ENCODE measurements around the gene SLC44A5. TPM values are rescaled to one million over a fixed set of nuclear protein-coding genes. Genes with fewer than 3 reads are reported as not detected.

SLC44A5 gene
- total RNA-seq, 4 donors from 2014 or later: 0.11 to 2.0 (median 0.87) TPM

DNA sequence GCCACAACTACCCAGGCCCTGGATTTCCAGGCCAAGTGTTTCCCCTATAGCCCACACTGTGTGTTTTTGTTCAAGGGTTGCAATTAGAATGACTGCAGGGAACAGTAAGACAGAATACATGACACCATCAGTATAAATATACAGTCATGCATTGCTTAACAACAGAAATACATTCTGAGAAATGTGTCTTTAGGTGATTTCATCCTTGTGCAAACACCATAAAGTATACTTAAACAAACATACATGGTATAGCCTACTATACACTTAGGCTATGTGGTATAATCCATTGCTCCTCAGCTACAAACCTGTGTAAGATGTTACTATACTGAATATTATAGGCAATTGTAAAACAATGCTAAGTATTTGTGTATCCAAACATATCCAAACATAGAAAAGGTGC, 7.5 kb upstream of the SLC44A5 start:
- H3K27ac ChIP-seq: no peak overlapping the region
- H3K4me1 ChIP-seq: peaks cover 17 to 23% of the 10 kb centered on the region in 2 donors
- TF ChIP-seq, protein P1, sequence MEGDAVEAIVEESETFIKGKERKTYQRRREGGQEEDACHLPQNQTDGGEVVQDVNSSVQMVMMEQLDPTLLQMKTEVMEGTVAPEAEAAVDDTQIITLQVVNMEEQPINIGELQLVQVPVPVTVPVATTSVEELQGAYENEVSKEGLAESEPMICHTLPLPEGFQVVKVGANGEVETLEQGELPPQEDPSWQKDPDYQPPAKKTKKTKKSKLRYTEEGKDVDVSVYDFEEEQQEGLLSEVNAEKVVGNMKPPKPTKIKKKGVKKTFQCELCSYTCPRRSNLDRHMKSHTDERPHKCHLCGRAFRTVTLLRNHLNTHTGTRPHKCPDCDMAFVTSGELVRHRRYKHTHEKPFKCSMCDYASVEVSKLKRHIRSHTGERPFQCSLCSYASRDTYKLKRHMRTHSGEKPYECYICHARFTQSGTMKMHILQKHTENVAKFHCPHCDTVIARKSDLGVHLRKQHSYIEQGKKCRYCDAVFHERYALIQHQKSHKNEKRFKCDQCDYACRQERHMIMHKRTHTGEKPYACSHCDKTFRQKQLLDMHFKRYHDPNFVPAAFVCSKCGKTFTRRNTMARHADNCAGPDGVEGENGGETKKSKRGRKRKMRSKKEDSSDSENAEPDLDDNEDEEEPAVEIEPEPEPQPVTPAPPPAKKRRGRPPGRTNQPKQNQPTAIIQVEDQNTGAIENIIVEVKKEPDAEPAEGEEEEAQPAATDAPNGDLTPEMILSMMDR (IDR thresholded peaks at IDR 0.05): no peak
- TF ChIP-seq POLR2A (IDR thresholded peaks at IDR 0.05): no peak
- H3K9me3 ChIP-seq: no peaks in the 10 kb centered on the region
- DNase-seq: no peak
- H3K36me3 ChIP-seq: no peaks in the 10 kb centered on the region
- no peaks in the 10 kb centered on the region for H3K27me3 ChIP-seq
- no peak overlapping the region for H3K4me3 ChIP-seq (replicated peaks in 1 of 3)
- intact Hi-C loops (cut with DNase I): no loop called here

DNA sequence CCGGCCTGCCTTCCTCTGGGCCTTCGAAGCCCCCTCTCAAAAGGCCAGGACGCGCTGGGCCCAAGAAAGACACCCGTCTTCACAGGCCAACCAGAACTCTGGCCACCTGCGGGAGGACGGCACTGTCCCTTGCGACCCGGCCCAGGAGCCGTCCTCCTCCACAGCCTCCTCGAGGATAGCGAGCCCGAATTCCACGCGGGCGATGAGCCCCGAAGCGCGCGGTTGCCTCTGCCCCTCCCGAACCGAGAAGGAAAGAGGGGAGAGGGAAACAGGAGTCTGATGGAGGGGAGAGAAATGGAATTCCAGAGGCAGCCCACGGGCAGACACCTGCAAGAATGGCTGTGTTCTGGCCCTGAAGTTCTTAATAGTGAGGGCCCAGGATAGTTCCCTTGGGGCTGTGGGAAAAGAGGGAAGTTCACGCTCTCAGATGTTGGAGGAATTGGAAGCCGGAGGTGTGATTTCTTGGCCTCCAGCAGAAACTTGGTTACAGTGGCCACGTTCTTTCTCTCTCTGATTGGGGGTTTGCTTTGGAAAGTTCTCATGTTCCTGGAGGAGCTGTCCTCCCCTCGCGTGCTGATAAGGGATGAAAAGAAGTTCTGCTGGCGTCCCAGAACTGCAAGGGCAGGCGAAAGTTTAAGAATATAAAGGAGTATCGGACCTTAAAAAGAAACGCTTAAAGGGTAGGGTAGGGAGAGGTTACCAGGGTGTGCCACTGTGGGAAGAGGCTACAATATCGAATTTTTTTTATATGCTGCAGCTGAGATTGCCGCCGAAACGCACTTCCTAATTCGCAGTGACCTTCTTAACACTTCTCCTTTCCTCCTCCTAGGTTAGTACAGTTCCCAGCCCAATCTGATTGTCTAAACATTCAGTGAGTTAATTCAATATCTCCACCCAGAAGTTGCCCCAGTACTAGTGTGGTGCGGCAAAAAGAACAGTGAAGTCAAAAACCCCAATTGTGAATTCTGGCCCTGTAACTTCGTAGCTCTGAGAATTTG, 5.8 kb upstream of the SLC44A5 start:
- intact Hi-C loops (cut with DNase I): no loop called here
- H3K4me3 ChIP-seq (replicated peaks in 1 of 3): peak overlapping the region in 1 of 3 donors; percentile 23
- TF ChIP-seq POLR2A (IDR thresholded peaks at IDR 0.05): no peak
- TF ChIP-seq, protein P1 (IDR thresholded peaks at IDR 0.05): no peak
- no peaks in the 10 kb centered on the region for H3K9me3 ChIP-seq
- H3K36me3 ChIP-seq: no peaks in the 10 kb centered on the region
- H3K4me1 ChIP-seq: peaks cover 17 to 23% of the 10 kb centered on the region in 2 donors
- peak; percentile 4 to 35 for DNase-seq
- H3K27me3 ChIP-seq: no peaks in the 10 kb centered on the region
- WGBS, 2 donors: 7 to 11% methylated on average over 34 to 39 of the region's 39 CpGs
- H3K27ac ChIP-seq: no peak overlapping the region

GRCh38 chr1:75615613-75616435, 4.9 kb upstream of the SLC44A5 start:
- H3K27ac ChIP-seq: no peak overlapping the region
- H3K36me3 ChIP-seq: no peaks in the 10 kb centered on the region
- H3K4me1 ChIP-seq: peaks cover 17 to 23% of the 10 kb centered on the region in 2 donors
- no peak for TF ChIP-seq POLR2A (IDR thresholded peaks at IDR 0.05)
- TF ChIP-seq, protein P1 (IDR thresholded peaks at IDR 0.05): no peak
- intact Hi-C loops (cut with DNase I): no loop called here
- no peaks in the 10 kb centered on the region for H3K9me3 ChIP-seq
- DNase-seq: peak; percentile 11 to 25
- WGBS, 2 donors: 0% methylated on average over 1 to 7 of the region's 72 CpGs
- H3K4me3 ChIP-seq (replicated peaks in 1 of 3): peak overlapping the region in 1 of 3 donors; percentile 23
- no peaks in the 10 kb centered on the region for H3K27me3 ChIP-seq

DNA sequence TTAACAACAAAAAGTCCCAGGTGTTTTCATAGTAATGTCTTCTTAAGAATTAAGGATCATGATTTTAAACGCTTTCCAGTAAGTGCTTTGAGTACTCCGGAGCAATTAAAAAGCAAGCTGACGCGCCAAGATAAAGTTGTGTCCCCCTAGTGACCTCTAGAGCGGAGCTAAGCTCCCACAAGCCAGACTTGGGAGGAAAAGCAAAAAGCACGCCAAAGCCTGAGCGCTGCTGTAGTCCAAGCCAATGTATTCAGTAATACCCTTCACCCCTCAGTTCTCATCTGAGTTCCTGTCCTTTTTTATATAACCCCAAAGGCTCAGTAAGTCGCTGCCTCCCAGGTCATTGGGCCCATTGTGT, 3.5 kb upstream of the SLC44A5 start:
- no peaks in the 10 kb centered on the region for H3K9me3 ChIP-seq
- H3K27ac ChIP-seq: no peak overlapping the region
- intact Hi-C loops (cut with DNase I): no loop called here
- WGBS, 2 donors: 2 to 3% methylated on average over 8 of the region's 8 CpGs
- no peaks in the 10 kb centered on the region for H3K36me3 ChIP-seq
- TF ChIP-seq POLR2A (IDR thresholded peaks at IDR 0.05): no peak
- TF ChIP-seq, protein P1 (IDR thresholded peaks at IDR 0.05): no peak
- no peak for DNase-seq
- H3K4me1 ChIP-seq: peaks cover 17 to 23% of the 10 kb centered on the region in 2 donors
- H3K27me3 ChIP-seq: no peaks in the 10 kb centered on the region
- H3K4me3 ChIP-seq (replicated peaks in 1 of 3): no peak overlapping the region

Data from thyroid gland (tissue), 4 donors.